Testis (tissue), 2 donors: ENCODE results near the gene ARID4B.

Experiments used
- CTCF ChIP-seq, 3 experiments: fragments of 450-650 bp in 2 of 3; fragments of 200-600 bp in 1 of 3; sonication (generic) in 1 of 3; IDR thresholded peaks; one replicate each; pipeline ENCODE4 v1.5.1; 2016 to 2019; ENCODE audit warnings: antibody characterized with exemption in 3 of 3, mild to moderate bottlenecking in 2 of 3, moderate library complexity in 1 of 3
- POLR2A ChIP-seq: fragments of 450-650 bp; IDR thresholded peaks from one replicate; pipeline ENCODE4 v1.6.1; 2017; ENCODE audit warnings: antibody characterized with exemption, mild to moderate bottlenecking, moderate library complexity

- TF ChIP-seq CTCF (IDR thresholded peaks at IDR 0.05) (no peak), POLR2A (no peak)
Measured at GRCh38 chr1:235246022-235246948, 81.7 kb downstream of the ARID4B start.
